HepG2 (cell line): ENCODE results near the gene ASH1L. TPM values are rescaled to one million over a fixed set of nuclear protein-coding genes. Genes with fewer than 3 reads are reported as not detected.

Source experiments
- BCL3 ChIP-seq: sonication (generic); formaldehyde crosslinking; IDR thresholded peaks from 2 replicates; pipeline ENCODE4 v1.5.1; 2020; ENCODE audit warnings: mild to moderate bottlenecking, missing genetic modification reagents, moderate library complexity
- BORCS8-MEF2B ChIP-seq: sonication (generic); formaldehyde crosslinking; IDR thresholded peaks from 2 replicates; pipeline ENCODE4 v1.8.0; 2022; ENCODE audit warnings: mild to moderate bottlenecking, missing genetic modification reagents
- ETV5 ChIP-seq: IDR thresholded peaks from 2 replicates; pipeline ENCODE4 v1.6.1; 2018; ENCODE audit warnings: missing biosample characterization, missing genetic modification reagents, inconsistent platforms, borderline replicate concordance
- GMEB2 ChIP-seq: IDR thresholded peaks from 2 replicates; pipeline ENCODE4 v1.6.1; 2016; ENCODE audit warnings: missing biosample characterization, missing genetic modification reagents, low read depth
- KDM2A ChIP-seq: sonication (generic); formaldehyde crosslinking; IDR thresholded peaks from 2 replicates; pipeline ENCODE4 v1.4.0; 2020; ENCODE audit warnings: low read depth, missing genetic modification reagents, borderline replicate concordance
- LBX2 ChIP-seq: sonication (generic); formaldehyde crosslinking; IDR thresholded peaks from 2 replicates; pipeline ENCODE4 v1.5.0; 2020; ENCODE audit warnings: missing genetic modification reagents, mild to moderate bottlenecking, borderline replicate concordance
- MEIS2 ChIP-seq: sonication (generic); formaldehyde crosslinking; IDR thresholded peaks from 2 replicates; pipeline ENCODE4 v1.9.0; 2021; ENCODE audit warnings: mild to moderate bottlenecking, missing genetic modification reagents
- MYNN ChIP-seq: sonication (generic); formaldehyde crosslinking; IDR thresholded peaks from 2 replicates; pipeline ENCODE4 v1.4.0; 2020; ENCODE audit warnings: mild to moderate bottlenecking, low read depth, missing genetic modification reagents
- POLR2G ChIP-seq: fragments of 200-400 bp; formaldehyde crosslinking; IDR thresholded peaks from 2 replicates; pipeline ENCODE4 v1.6.1; 2018; ENCODE audit warnings: mild to moderate bottlenecking, low read depth, low read length, moderate library complexity
- RFXAP ChIP-seq: sonication (generic); formaldehyde crosslinking; IDR thresholded peaks from 2 replicates; pipeline ENCODE4 v1.4.0; 2020; ENCODE audit warnings: missing genetic modification reagents, borderline replicate concordance
- RNF2 ChIP-seq: fragments of 450-650 bp; conservative IDR thresholded peaks from 2 replicates; pipeline ENCODE4 v1.6.1; 2016; ENCODE audit warnings: low read depth
- SP4 ChIP-seq: sonication (generic); formaldehyde crosslinking; IDR thresholded peaks from 2 replicates; pipeline ENCODE4 v1.8.1; 2023; ENCODE audit warnings: mild to moderate bottlenecking, missing genetic modification reagents
- YY1 ChIP-seq: IDR thresholded peaks from 2 replicates; pipeline ENCODE4 v1.6.1; 2011; ENCODE audit warnings: low read length, low read depth, moderate library complexity, mild to moderate bottlenecking; ENCODE audit not compliant: insufficient read depth, insufficient replicate concordance
- ZBTB2 ChIP-seq: sonication (generic); formaldehyde crosslinking; IDR thresholded peaks from 2 replicates; pipeline ENCODE4 v1.8.0; 2022; ENCODE audit warnings: low read depth, missing genetic modification reagents
- ZNF501 ChIP-seq: sonication (generic); formaldehyde crosslinking; IDR thresholded peaks from 2 replicates; pipeline ENCODE4 v1.5.1; 2020; ENCODE audit warnings: mild to moderate bottlenecking, moderate library complexity, missing genetic modification reagents
- ZNF543 ChIP-seq: sonication (generic); formaldehyde crosslinking; IDR thresholded peaks from 2 replicates; pipeline ENCODE4 v1.4.0; 2020; ENCODE audit warnings: mild to moderate bottlenecking, missing genetic modification reagents
- ZNF547 ChIP-seq: sonication (generic); formaldehyde crosslinking; IDR thresholded peaks from 2 replicates; pipeline ENCODE4 v1.5.1; 2020; ENCODE audit warnings: mild to moderate bottlenecking, missing genetic modification reagents
- ZNF564 ChIP-seq: sonication (generic); formaldehyde crosslinking; IDR thresholded peaks from 2 replicates; pipeline ENCODE4 v1.8.1; 2023; ENCODE audit warnings: mild to moderate bottlenecking, missing genetic modification reagents
- ZNF577 ChIP-seq: sonication (generic); formaldehyde crosslinking; IDR thresholded peaks from 2 replicates; pipeline ENCODE4 v1.4.0; 2020; ENCODE audit warnings: mild to moderate bottlenecking, low read depth, missing genetic modification reagents, borderline replicate concordance
- ZNF615 ChIP-seq: sonication (generic); formaldehyde crosslinking; IDR thresholded peaks from 2 replicates; pipeline ENCODE4 v1.5.0; 2020; ENCODE audit warnings: mild to moderate bottlenecking, missing genetic modification reagents, borderline replicate concordance
- ZNF7 ChIP-seq: IDR thresholded peaks from 2 replicates; pipeline ENCODE4 v1.6.1; 2016; ENCODE audit warnings: missing biosample characterization, missing genetic modification reagents
- ZNF878 ChIP-seq: sonication (generic); formaldehyde crosslinking; IDR thresholded peaks from 2 replicates; pipeline ENCODE4 v1.8.1; 2023; ENCODE audit warnings: mild to moderate bottlenecking, missing genetic modification reagents, moderate library complexity
- ZNF891 ChIP-seq: sonication (generic); formaldehyde crosslinking; IDR thresholded peaks from 2 replicates; pipeline ENCODE4 v1.5.0; 2020; ENCODE audit warnings: mild to moderate bottlenecking, missing genetic modification reagents
- polyA plus RNA-seq, 8 experiments: library from polyadenylated mRNA; depleted of rRNA in 3 of 8; stranded (reverse) in 7 of 8; unstranded in 1 of 8; fragments of >200 nt; fragmentation: Illumina TruSeq in 4 of 8; extraction: Trizol in 4 of 8; gene quantifications; 2 replicates each; pipeline versions ENCODE4 v1.2.1 to v1.2.3, GENCODE V29; 2011 to 2016; ENCODE audit warnings: low read depth in 4 of 8, missing spikeins in 1 of 8, mixed read lengths in 1 of 8; ENCODE audit not compliant: insufficient read depth in 1 of 8
- total RNA-seq, 5 experiments: library from RNA; depleted of rRNA; stranded (reverse); fragments of >200 nt; fragmentation: Illumina TruSeq; extraction: Trizol; gene quantifications; 2 replicates each; pipeline ENCODE4 v1.2.3, GENCODE V29; 2016; ENCODE audit warnings: low read depth in 1 of 5

ASH1L gene
- total and polyA plus RNA-seq, 2 of the 13 experiments (the other 11 are each of a cell fraction or from before 2014, with no cell fraction given) = 10.2 to 15.3 TPM

- TF ChIP-seq BCL3 (CRISPR knock-in tag) = peak; percentile 59
- 0 out of 2 replicates have a peak, but pooled peaks have one; percentile 25 for TF ChIP-seq ZNF501 (CRISPR knock-in tag)
- 0 out of 2 replicates have a peak, but pooled peaks have one; percentile 22 for TF ChIP-seq RNF2
- TF ChIP-seq BORCS8-MEF2B = peak; percentile 27; the same call in 1 of the 2 replicates
- no peak for TF ChIP-seq LBX2 (CRISPR knock-in tag)
- no peak for TF ChIP-seq ZNF7 (CRISPR knock-in tag)
- peak; percentile 37; the same call in 1 of the 2 replicates for TF ChIP-seq ZNF547 (CRISPR knock-in tag)
- TF ChIP-seq RFXAP = peak; percentile 34
- 0 out of 2 replicates have a peak, but pooled peaks have one; percentile 7 for TF ChIP-seq ZNF543 (CRISPR knock-in tag)
- TF ChIP-seq SP4 (CRISPR knock-in tag) = peak; percentile 23; the same call in 1 of the 2 replicates
- TF ChIP-seq ZNF891 = peak; percentile 75; the same call in 1 of the 2 replicates
- TF ChIP-seq ZNF615 (CRISPR knock-in tag) = no peak
- TF ChIP-seq POLR2G = peak; percentile 69
- 0 out of 2 replicates have a peak, but pooled peaks have one; percentile 16 for TF ChIP-seq GMEB2 (CRISPR knock-in tag)
- TF ChIP-seq MYNN (CRISPR knock-in tag) = no peak
- TF ChIP-seq ETV5 (CRISPR knock-in tag) = 0 out of 2 replicates have a peak, but pooled peaks have one; percentile 18
- TF ChIP-seq YY1 = peak; percentile 54
- peak; percentile 57; the same call in 1 of the 2 replicates for TF ChIP-seq ZBTB2 (CRISPR knock-in tag)
- no peak for TF ChIP-seq ZNF577 (CRISPR knock-in tag)
- peak; percentile 85 for TF ChIP-seq KDM2A (CRISPR knock-in tag)
- TF ChIP-seq ZNF564 (CRISPR knock-in tag) = 0 out of 2 replicates have a peak, but pooled peaks have one; percentile 41
- TF ChIP-seq ZNF878 (CRISPR knock-in tag) = no peak; the same call in 1 of the 2 replicates
- TF ChIP-seq MEIS2 (CRISPR knock-in tag) = no peak; the same call in 1 of the 2 replicates
Measured at GRCh38 chr1:155324037-155324716, 238.4 kb downstream of the ASH1L start (continued).
